IPS-20b (cell line): ENCODE measurements around the gene CERS6.

ENCODE experiments used
- H3K27ac ChIP-seq: one replicate; pipeline ENCODE4 v1.5.1; 2013; ENCODE audit warnings: low read length
- H3K27me3 ChIP-seq: 2 replicates; pipeline ENCODE4 v1.6.1; 2013; ENCODE audit warnings: mild to moderate bottlenecking, low read length, inconsistent platforms; ENCODE audit not compliant: insufficient read depth
- H3K36me3 ChIP-seq: 2 replicates; pipeline ENCODE4 v1.6.1; 2013; ENCODE audit warnings: low read depth, mild to moderate bottlenecking, inconsistent platforms, low read length, moderate library complexity; ENCODE audit not compliant: insufficient read depth
- H3K4me1 ChIP-seq: 2 replicates; pipeline ENCODE4 v1.6.1; 2013; ENCODE audit warnings: mild to moderate bottlenecking, control low read depth, inconsistent platforms, low read length, moderate library complexity; ENCODE audit not compliant: insufficient read depth
- H3K4me3 ChIP-seq: 2 replicates; pipeline ENCODE4 v1.5.1; 2013; ENCODE audit warnings: mild to moderate bottlenecking, low read length, inconsistent platforms
- H3K9ac ChIP-seq: 2 replicates; pipeline ENCODE4 v1.6.1; 2013; ENCODE audit warnings: low read depth, mild to moderate bottlenecking, inconsistent platforms, low read length, moderate library complexity
- H3K9me3 ChIP-seq: 2 replicates; pipeline ENCODE4 v1.6.1; 2013; ENCODE audit warnings: mild to moderate bottlenecking, low read depth, low read length, inconsistent platforms; ENCODE audit not compliant: insufficient read depth

Gene CERS6

GRCh38 chr2:168640039-168640438, 184.0 kb downstream of the CERS6 start:
- Histone ChIP-seq H3K9me3 (no peaks in the 10 kb centered on the region), H3K27ac (no peak overlapping the region), H3K4me3 (no peak overlapping the region), H3K27me3 (no peaks in the 10 kb centered on the region), H3K9ac (no peak overlapping the region), H3K4me1 (peaks cover 33% of the 10 kb centered on the region), H3K36me3 (no peaks in the 10 kb centered on the region)

DNA sequence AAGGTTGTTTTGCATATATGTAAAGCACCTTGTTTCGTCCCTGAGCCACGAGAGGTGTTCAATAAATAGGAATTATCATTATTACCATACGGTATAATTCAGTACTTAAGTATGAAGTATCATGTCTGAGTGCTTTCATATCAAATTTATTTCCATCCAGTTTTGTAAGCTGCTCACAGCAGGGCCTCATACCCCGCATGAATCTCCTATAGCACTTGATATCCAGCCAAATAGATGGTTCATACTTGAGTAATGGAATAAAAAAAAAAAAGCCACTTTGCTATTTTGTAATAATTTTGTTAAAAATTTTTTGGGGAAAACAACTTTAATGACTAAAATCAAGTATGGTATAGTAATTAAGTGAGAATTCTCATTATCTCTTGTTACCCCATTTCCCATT, 185.6 kb downstream of the CERS6 start:
- Histone ChIP-seq H3K9ac (no peak overlapping the region), H3K27ac (no peak overlapping the region), H3K4me3 (no peak overlapping the region), H3K36me3 (no peaks in the 10 kb centered on the region), H3K27me3 (no peaks in the 10 kb centered on the region), H3K4me1 (peaks cover 21% of the 10 kb centered on the region), H3K9me3 (no peaks in the 10 kb centered on the region)

DNA sequence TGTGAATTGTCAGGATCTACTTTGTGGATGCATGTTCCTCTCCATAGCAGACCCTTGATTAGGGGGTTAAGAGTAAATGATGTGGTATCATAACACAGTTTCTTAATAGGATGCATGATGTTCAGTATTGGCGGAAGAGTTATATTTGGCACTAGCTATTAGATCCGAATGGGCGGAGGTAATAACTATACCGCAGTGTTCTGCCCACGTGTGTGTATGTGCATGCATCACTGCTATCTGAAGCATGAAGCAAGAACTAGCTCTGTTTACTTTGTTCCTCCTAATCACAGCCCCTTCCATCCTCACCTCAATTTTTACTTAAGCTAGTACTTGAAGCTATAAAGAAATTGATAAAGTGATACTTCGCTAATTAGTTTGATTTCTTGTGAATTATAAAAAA, 186.8 kb downstream of the CERS6 start:
- no peaks in the 10 kb centered on the region for H3K27me3 ChIP-seq
- H3K9me3 ChIP-seq = no peaks in the 10 kb centered on the region
- H3K4me3 ChIP-seq = no peak overlapping the region
- H3K36me3 ChIP-seq = no peaks in the 10 kb centered on the region
- H3K9ac ChIP-seq = no peak overlapping the region
- no peak overlapping the region for H3K27ac ChIP-seq
- H3K4me1 ChIP-seq = peaks cover 20% of the 10 kb centered on the region

- Histone ChIP-seq H3K4me1 (peaks cover 15% of the 10 kb centered on the region), H3K9me3 (no peaks in the 10 kb centered on the region), H3K27me3 (no peaks in the 10 kb centered on the region), H3K9ac (no peak overlapping the region), H3K36me3 (no peaks in the 10 kb centered on the region), H3K4me3 (no peak overlapping the region), H3K27ac (no peak overlapping the region)
These were observed 187.9 kb downstream of the CERS6 start for GRCh38 chr2:168643979-168644378.

GRCh38 chr2:168645696-168646338, 189.7 kb downstream of the CERS6 start:
- peaks cover 13% of the 10 kb centered on the region for H3K4me1 ChIP-seq
- no peak overlapping the region for H3K9ac ChIP-seq
- no peak overlapping the region for H3K27ac ChIP-seq
- no peaks in the 10 kb centered on the region for H3K36me3 ChIP-seq
- H3K9me3 ChIP-seq = no peaks in the 10 kb centered on the region
- no peaks in the 10 kb centered on the region for H3K27me3 ChIP-seq
- no peak overlapping the region for H3K4me3 ChIP-seq

DNA sequence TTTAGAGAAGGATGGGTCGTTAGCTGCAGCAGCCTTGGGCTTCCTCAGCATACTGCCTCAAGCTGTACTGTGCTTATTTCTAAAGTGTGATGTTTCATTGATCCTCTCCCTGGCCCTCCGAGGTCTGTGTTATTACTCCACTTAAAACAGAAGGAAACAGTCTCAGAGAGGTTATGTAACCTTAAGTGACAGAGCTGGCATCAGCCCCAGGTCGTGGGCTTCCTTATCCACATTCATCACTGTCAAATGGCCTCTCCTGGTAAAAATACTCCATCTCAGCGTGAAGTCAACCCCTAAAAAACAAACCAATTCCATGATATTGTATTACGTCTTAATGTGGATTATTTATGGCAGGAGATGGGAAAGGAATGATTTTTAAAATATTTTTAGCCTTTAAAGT, 193.0 kb downstream of the CERS6 start:
- Histone ChIP-seq H3K9me3 (no peaks in the 10 kb centered on the region), H3K4me3 (no peak overlapping the region), H3K27me3 (no peaks in the 10 kb centered on the region), H3K36me3 (no peaks in the 10 kb centered on the region), H3K27ac (no peak overlapping the region), H3K9ac (no peak overlapping the region), H3K4me1 (peaks cover 16% of the 10 kb centered on the region)

- H3K4me3 ChIP-seq = no peak overlapping the region
These were observed 193.5 kb downstream of the CERS6 start for GRCh38 chr2:168649562-168649961.

DNA sequence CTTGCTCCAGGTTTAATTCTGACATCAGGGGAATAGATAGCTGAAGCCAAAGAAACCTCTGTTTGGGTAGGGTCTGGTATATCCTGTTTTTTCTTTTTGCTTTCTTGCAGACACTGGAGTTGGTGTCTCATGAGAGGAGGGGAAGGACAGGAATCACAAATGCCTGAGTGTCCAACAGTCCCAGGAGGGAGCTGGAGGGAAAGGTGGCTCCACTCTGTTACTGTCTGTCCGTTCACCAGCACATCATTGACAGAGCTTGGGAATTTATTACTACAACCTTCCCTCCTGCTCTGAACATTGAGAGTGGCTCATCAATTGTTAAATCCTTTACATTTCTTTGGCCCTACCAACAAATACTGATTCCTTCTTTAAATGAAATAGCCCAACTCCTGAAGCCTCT, 194.1 kb downstream of the CERS6 start:
- no peak overlapping the region for H3K27ac ChIP-seq
- no peaks in the 10 kb centered on the region for H3K27me3 ChIP-seq
- H3K9me3 ChIP-seq = no peaks in the 10 kb centered on the region
- no peaks in the 10 kb centered on the region for H3K36me3 ChIP-seq
- H3K4me1 ChIP-seq = peaks cover 16% of the 10 kb centered on the region
- no peak overlapping the region for H3K9ac ChIP-seq
- no peak overlapping the region for H3K4me3 ChIP-seq

More at GRCh38 chr2:168649562-168649961, 193.5 kb downstream of the CERS6 start:
- H3K4me1 ChIP-seq = peaks cover 16% of the 10 kb centered on the region
- H3K9me3 ChIP-seq = no peaks in the 10 kb centered on the region
- no peak overlapping the region for H3K27ac ChIP-seq
- H3K36me3 ChIP-seq = no peaks in the 10 kb centered on the region
- H3K9ac ChIP-seq = no peak overlapping the region
- H3K27me3 ChIP-seq = no peaks in the 10 kb centered on the region

- Histone ChIP-seq H3K4me3 (no peak overlapping the region), H3K4me1 (peaks cover 16% of the 10 kb centered on the region), H3K9ac (no peak overlapping the region), H3K27me3 (no peaks in the 10 kb centered on the region), H3K9me3 (no peaks in the 10 kb centered on the region), H3K27ac (no peak overlapping the region), H3K36me3 (no peaks in the 10 kb centered on the region)
These were observed 194.7 kb downstream of the CERS6 start for GRCh38 chr2:168650781-168651180.

DNA sequence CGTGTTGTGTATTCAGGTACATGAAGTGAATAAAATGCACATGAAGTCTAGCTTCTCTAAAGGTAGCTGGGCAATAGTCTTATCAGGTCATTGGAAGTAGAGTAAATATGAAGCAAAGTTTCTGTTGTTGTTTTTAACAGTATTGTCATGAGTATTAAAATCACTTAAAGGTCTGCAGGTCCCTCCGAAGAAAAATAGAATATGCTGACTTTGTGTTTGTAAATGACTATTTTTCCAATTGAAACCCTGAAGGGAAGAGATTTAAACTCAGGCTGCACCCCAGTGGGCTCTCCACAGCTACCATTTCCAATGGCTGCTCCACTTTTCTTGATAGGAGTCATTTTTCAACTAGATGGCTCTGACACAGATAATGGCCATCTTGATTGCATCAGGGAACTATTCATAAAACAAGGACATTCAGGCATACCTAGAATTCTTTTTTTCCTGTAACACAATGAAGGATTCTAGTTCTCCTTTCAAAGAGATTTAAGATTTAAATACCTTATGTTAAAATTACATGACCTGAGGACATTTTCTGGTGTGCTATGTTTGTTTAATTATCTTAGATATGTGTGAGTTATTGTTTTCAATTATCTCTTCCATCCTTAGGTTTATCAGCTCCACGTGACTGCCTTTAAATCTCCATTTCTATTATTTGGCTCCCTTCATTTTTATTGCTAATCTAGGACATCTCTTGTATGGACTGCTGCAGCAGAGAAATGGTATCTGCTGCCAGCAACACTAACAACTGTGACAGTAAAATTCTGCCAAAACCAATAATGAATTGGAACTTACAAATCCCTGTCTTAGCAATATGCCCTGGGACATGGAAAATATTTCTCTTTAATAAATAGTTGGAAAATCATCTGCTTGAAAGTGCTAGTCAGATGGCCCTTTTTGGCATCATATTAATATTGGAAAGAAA, 197.2 kb downstream of the CERS6 start:
- Histone ChIP-seq H3K9ac (no peak overlapping the region), H3K9me3 (no peaks in the 10 kb centered on the region), H3K36me3 (no peaks in the 10 kb centered on the region), H3K4me1 (peaks cover 16% of the 10 kb centered on the region), H3K27me3 (no peaks in the 10 kb centered on the region), H3K4me3 (no peak overlapping the region), H3K27ac (no peak overlapping the region)

DNA sequence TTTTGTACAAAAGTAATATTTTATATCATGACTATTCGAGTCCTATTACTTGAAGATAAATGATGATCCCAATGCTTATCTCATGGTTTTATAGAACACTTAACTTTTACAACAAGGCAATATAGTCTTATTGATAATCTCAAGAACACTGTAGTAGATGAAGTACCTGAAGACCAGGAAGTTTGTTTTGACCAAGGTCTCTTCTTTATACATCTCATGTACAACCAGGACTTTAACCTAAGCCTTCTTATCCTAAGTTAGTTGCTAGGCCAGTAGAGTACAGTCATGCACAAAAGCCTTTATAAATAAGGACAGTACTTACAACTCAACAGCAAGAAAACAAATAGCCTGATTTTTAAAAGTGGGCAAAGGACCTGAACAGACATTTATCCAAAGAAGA, 198.6 kb downstream of the CERS6 start:
- no peaks in the 10 kb centered on the region for H3K36me3 ChIP-seq
- H3K4me1 ChIP-seq = peaks cover 8% of the 10 kb centered on the region
- no peak overlapping the region for H3K9ac ChIP-seq
- no peaks in the 10 kb centered on the region for H3K9me3 ChIP-seq
- H3K27ac ChIP-seq = no peak overlapping the region
- H3K27me3 ChIP-seq = no peaks in the 10 kb centered on the region
- no peak overlapping the region for H3K4me3 ChIP-seq

DNA sequence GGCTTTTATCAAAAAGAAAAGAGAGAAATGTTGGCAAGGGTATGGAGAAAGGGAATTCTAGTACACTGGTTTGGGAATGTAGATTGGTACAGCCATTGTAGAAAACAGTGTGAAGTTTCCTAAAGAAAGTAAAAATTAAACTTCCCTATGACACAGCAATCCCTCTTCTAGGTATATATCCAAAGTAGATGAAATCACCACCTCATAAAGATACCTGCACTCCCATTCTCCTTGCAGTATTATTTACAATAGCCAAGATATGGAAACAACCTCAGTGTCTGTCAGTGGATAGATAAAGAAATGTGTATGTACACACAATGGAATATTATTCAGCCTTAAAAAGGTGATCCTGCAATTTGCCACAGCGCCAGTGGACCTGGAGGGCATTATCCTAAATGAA, 199.1 kb downstream of the CERS6 start:
- H3K36me3 ChIP-seq = no peaks in the 10 kb centered on the region
- H3K27ac ChIP-seq = no peak overlapping the region
- no peak overlapping the region for H3K4me3 ChIP-seq
- no peaks in the 10 kb centered on the region for H3K27me3 ChIP-seq
- no peak overlapping the region for H3K9ac ChIP-seq
- H3K4me1 ChIP-seq = peaks cover 7% of the 10 kb centered on the region
- no peaks in the 10 kb centered on the region for H3K9me3 ChIP-seq
